Measurements from ENCODE around the gene ARHGEF26.
"Not testable (repeated sequence)": the region's sequence is repeated elsewhere in the genome, so short reads cannot be mapped to it uniquely, and the experiment has no call there.

ARHGEF26 gene

GRCh38 chr3:154120961-154121700 is at the start of gene ARHGEF26:
TSS of gene ARHGEF26 (plus strand) at chr3:154121390. CDS start at chr3:154121993, 603 bp downstream.
- DNase-seq = peak; percentile 43 to 71

DNA sequence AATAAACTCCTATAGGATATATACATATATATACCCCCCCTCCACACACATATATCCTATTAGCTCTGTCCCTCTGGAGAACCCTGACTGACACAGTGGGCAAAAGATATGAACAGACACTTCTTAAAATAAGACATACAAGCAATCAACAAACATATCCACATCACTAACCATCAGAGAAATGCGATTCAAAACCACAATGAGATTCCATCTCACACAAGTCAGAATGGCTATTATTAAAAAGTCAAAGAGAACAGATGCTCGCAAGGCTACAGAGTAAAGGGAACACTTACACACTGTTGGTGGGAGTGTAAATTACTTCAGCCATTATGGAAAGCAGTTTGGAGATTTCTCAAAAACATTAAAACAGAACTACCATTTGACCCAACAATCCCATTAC is 46.2 kb upstream of the ARHGEF26 start:
- DNase-seq = no peak

- no peak for DNase-seq
Measured at GRCh38 chr3:154078672-154079071, 42.5 kb upstream of the ARHGEF26 start.

DNA sequence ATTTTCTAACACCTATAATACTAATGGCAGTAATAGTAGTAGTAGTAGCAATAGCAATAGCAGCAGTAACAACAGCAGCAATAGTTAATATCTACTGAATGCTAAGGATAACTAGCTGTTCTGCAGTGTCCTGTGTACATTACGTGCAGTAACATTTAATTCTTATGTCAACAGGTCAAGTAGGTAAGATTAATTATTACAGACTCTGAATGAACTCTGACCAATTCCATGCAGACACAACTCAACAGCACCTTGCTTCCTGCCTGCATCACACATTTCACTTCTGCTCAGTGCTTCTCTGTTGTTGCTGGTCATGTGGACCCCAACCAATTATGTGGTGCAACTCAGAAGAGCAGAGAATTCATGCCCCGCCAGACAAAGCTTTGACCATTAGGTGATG is 39.9 kb upstream of the ARHGEF26 start:
- no peak for DNase-seq

DNA sequence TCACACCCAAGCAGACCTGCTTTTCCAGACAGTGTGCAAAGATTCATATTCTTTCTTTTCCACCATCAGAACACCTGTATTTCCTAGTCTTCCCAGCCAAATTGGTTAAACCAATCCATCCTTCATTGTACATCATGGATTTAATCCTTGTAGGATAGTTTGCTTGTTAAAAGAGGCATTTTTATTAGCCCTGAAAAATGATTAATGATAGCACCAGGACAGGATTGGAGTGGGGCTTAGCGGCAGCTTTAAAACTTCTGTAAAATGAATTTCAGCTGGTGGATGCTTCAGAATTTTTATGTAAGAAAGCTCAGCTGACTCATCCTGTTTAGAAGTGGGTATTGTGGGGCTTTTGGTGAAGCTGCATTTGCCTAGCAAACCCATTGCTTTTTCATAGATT is 36.1 kb upstream of the ARHGEF26 start:
- no peak for DNase-seq

DNA sequence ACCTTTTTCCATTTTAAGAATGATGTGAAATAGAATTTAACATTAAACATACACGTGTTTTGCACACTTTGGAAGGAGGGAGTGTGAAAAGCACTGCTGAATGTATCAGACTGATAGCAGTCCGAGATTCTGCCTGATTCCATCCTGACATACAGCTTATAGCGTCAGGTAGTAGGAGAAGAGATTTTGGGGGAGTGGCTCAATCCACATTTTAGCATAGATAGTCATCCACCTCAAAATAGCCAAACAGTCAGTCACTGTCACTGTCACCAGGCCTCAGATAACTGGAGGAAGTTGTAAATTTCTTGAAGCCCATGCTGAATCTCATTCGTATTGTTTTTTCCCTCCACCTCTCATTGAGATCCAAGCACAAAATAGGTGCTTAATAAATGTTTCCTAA is 35.4 kb upstream of the ARHGEF26 start:
- DNase-seq = no peak

- DNase-seq = no peak
Measured at GRCh38 chr3:154086286-154086685, 34.9 kb upstream of the ARHGEF26 start.

DNA sequence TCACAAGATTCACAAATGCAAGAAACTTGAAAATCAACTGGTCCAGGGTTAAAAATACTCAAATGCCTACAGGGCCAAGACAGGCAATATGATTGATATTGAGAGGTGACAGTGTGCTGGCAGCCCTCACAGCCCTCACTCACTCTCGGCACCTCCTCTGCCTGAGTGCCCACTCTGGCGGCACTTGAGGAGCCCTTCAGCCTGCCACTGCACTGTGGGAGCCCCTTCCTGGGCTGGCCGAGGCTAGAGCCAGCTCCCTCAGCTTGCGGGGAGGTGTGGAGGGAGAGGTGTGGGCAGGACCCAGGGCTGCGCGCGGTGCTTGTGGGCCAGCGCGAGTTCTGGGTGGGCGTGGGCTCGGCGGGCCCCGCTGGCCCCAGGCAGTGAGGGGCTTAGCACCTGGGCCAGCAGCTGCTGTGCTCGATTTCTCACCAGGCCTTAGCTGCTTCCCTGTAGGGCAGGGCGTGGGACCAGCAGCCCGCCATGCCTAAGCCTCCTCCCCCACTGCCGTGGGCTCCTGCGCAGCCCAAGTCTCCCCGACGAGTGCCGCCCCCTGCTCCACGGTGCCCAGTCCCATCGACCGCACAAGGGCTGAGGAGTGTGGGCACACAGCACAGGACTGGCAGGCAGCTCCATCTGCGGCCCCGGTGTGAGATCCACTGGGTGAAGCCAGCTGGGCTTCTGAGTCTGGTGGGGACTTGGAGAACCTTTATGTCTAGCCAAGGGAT is 33.3 kb upstream of the ARHGEF26 start:
- DNase-seq = not testable (repeated sequence)

- no peak for DNase-seq
Measured at GRCh38 chr3:154089421-154090420, 31.5 kb upstream of the ARHGEF26 start.

GRCh38 chr3:154094051-154094450 is 27.1 kb upstream of the ARHGEF26 start:
- no peak for DNase-seq

DNA sequence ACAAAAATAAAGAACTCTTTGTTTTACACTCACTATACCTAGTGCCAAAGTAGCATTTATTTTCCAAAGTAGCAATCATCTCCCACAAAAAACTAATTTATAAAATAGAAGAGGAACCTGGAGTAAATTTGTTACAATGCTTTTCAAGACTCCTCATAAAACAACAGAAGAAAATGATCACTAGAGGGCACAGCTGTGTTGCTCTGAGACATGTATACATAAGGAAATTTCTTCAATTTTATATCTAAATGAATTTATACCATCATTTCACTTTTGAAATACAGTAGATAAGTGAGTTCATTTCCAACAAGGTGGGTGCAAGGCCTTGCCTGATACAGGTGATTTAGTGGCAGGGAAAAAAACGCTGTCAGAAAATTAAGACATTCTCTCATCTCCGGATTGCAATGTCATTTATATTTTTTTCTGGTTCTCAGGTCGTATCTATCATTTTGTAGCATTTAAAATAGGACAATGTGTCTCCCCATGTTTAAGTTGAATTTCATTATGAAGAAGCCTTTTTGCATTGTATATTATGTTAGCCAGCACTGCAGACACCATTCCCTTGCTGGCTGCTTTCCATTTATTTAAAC is 25.3 kb upstream of the ARHGEF26 start:
- no peak for DNase-seq

- DNase-seq = no peak
Measured at GRCh38 chr3:154098376-154098775, 22.8 kb upstream of the ARHGEF26 start.

DNA sequence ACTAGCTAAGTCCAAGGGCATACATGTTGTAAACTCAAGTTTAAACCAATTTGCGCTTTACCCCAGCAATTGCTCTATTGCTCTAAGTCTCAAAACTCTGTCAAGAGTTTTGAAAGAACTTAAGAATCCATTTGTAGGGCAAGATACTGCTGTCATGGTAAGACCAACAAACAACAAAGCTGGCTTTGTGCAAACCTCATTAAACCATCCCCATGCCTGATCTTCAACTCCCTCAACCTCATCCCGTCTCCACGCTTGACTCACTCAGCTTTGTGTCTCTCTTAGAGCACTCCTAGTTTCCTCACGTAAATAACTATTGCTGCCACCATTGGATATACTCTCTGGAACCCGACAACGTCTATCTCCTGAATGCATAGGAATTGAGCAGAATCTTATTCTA is 20.6 kb upstream of the ARHGEF26 start:
- no peak for DNase-seq

- DNase-seq = no peak
Measured at GRCh38 chr3:154101250-154101649, 19.9 kb upstream of the ARHGEF26 start.

DNA sequence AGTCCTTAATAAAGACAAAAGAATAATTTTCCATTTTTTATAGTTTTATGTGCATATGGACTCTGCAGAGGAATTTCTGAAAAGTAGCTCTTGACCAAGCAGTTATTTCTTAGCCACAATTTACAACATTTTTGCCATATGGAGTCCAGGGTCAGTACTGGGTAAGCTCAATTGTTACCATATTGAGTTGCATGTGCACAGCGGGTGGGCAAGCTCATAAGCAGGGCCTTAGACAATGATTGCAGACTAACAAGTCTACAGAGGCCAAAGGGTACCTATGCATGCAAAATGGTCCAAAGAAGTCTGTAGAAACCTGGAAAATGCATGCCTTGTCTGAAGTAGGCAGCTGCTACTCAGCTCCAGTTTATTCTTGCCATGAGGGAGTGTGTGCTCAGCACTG is 19.0 kb upstream of the ARHGEF26 start:
- DNase-seq = no peak

DNA sequence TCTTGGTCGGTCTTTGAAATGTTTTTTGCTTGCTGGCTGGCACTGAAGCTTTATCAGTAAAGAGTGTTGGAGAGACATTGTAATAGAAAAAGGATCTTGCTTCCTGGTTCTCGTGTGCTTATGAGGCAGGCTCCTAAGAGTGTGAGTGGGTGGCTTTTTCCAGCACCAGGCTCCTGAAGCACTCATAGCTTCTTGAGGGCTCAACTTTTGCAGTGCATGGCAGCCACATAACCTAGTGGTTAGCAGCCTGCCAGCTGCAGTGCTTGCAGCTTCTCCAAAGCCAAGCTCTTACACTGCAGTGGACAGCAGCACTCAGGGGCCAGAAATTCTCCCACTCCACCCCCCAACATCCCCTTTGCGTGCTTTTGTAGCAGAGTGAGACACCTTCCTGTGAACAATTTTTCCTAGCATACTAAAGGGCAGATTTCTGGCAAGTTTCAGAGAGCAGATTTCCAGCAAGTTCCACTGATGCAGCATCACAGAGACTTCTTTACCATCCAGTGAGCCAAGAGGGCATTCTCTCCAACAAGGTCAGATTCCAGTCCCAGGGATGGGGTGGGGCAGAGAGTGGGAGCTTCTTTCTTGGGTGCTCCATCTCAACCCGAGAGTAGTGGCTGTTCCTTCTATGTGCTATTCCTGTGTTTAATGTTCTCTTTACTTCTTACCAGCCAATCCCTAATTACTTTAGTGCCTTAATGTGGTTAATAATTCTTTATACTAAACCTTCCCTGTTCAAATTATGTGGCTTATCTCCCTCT is 15.8 kb upstream of the ARHGEF26 start:
- no peak for DNase-seq

DNA sequence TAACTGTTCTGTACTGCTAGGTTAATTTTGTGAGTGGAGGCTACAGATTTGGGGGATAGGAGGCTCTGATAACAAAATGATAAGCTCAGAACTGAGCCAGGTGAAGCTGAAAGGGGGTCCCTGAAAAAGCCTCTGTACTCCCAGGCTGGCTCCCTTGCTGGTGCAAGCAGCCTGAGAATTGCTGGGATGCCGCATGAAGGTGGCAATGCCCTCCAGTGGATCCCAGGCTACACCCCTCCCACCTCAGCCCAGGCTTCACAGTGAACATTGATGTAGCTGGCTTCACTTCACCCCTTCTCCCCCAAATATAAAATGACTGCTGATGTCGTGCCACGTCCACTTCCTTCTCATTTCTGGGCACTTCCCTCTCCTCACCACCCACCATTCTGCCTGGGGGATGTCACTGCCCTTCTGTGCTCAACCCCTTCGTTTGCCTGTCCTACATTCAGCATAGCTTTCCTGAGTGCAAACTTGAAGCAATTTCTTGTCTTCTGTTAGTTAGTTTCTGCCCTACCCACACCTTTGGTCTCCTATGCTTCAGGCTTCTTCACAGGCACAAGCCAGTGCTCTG is 9.7 kb upstream of the ARHGEF26 start:
- DNase-seq = no peak

DNA sequence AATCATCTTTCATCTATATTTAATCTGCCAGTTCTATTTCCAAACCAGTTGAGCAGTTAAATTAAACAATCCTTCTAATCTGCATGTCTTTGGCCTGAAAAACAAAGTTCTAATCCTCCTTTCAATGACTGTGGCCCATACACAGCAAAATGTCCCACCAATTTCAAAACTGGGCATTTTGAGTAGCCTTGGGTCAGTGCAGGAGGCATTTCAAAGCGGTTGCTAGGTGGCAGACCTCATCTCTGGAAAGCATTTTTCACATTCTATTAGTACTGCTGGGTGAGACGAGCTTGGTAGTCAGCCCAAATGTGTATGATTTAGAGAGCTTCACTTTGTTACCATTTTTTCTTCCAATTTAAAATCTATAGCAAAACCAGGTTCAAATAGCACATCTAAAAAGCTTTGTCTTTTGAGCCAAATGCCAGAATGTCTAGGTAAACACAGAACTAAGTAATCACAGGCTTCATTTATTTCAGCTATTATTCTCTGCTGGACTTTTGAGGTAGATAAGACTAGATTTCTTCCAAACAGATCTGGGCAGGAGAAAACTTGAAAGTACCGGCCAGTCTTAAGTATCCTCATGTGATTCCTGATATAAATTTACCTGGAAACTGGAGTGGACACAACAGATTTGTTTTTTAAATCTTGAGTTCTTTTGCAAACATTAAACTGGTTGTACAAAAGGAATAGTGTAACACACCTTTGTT is 8.9 kb upstream of the ARHGEF26 start:
- DNase-seq = no peak

DNA sequence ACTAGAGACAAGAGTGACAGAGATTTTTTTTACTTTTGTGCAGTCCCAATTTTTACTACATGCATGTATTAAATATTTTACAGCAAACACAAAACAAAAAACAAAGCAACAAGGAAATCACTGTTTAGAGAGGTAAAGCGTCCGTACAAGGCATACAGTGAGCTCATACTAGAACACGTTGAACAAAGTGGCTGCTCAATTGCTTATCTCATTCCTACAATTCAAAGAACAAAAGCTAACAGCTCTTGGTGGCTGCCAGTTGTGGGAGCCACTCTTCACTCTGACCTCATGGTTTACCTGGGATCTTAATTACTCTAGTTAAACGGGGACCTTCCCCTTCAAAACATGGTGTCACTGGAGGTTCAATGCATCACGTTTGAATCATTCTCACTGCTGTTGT is 7.6 kb upstream of the ARHGEF26 start:
- DNase-seq = no peak

DNA sequence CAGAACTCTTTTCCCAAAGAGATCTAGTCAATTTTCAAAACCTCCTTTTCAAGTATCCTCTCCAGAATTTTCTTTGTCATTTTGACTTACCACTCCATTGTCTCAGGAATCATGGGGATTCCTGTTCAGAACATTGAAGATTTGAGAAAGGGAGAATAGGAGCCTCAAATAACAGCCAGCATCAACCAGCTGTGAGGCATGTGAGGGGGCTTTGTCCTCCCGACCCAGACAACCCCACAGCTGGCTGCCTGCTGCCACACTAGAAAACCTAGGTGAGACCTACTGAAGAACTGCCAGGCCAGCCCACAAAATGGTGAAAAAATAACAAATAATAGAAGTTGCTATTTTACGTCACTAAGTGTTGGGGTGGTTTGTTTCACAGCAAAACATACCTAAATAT is 5.9 kb upstream of the ARHGEF26 start:
- no peak for DNase-seq

DNA sequence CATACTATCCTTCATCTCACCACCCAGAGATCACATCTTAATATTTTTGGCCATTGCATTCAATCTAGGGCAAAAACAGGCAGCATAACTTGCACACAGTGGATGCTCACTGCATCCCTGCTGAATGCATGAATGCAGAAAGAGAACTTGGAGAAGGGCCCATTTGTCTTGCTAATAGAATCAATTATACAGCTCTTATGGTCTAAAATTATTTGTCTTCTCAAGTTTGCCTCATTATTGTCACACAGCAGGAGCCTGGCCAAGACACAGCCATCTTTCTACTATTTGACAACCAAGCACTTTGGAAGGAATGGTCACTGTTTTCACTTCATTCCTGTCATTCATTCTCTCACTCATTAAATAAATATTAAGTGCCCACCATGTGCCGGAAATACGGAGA is 1.2 kb upstream of the ARHGEF26 start:
- DNase-seq = no peak

Measured in NCI-H1930 (cell line).